SK-N-SH (cell line): ENCODE results near the gene NOTCH2. TPM values are rescaled to one million over a fixed set of nuclear protein-coding genes. Genes with fewer than 3 reads are reported as not detected.

ENCODE experiments used
- CTCF ChIA-PET: fragments of 300-600, 350-600 bp; formaldehyde crosslinking; extraction: SDS; loops from one replicate; lab custom pipeline; 2021; lab: Yijun Ruan, JAX
- POLR2A ChIA-PET: fragments of 350-600 bp; sonication (Branson Sonifier 250); formaldehyde crosslinking; extraction: SDS; loops from one replicate; lab custom pipeline; 2020; ENCODE audit warnings: antibody characterized with exemption, inconsistent platforms; lab: Yijun Ruan, JAX
- DNase-seq: peaks from one replicate; pipeline ENCODE4 v3.0.0; 2012
- H2AFZ ChIP-seq: fragments of 200-600 bp; sonication (generic); 2 replicates; pipeline ENCODE4 v1.8.1; 2016; ENCODE audit warnings: antibody characterized with exemption, mild to moderate bottlenecking, low read depth
- H3F3A ChIP-seq: fragments of 200-600 bp; sonication (generic); replicated peaks from 2 replicates; pipeline ENCODE3; 2016; ENCODE audit warnings: antibody characterized with exemption, mild to moderate bottlenecking; ENCODE audit not compliant: insufficient read depth
- H3K27ac ChIP-seq, 2 experiments: fragments of 200-500 bp in 1 of 2; fragments of 200-600 bp in 1 of 2; sonication (Bioruptor generic) in 1 of 2; sonication (generic), shearing (Covaris generic) in 1 of 2; 2 replicates each; pipeline versions ENCODE4 v1.5.1 to v1.6.1; 2014 to 2016; ENCODE audit warnings: low read depth in 2 of 2, inconsistent platforms in 1 of 2, low read length in 1 of 2, mild to moderate bottlenecking in 1 of 2, mixed read lengths in 1 of 2
- H3K27me3 ChIP-seq: fragments of 200-600 bp; sonication (generic), shearing (Covaris generic); 2 replicates; pipeline ENCODE4 v1.6.1; 2016; ENCODE audit warnings: mixed run types; ENCODE audit not compliant: insufficient read depth
- H3K36me3 ChIP-seq, 2 experiments: fragments of 200-500 bp in 1 of 2; fragments of 200-600 bp in 1 of 2; sonication (Bioruptor generic) in 1 of 2; sonication (generic) in 1 of 2; replicated peaks in 1 of 2; 2 replicates each; pipeline versions ENCODE3 to v1.5.1; 2014 to 2016; ENCODE audit warnings: low read length in 1 of 2, mild to moderate bottlenecking in 1 of 2; ENCODE audit not compliant: insufficient read depth in 2 of 2, control insufficient read depth in 1 of 2
- H3K4me1 ChIP-seq, 2 experiments: fragments of 200-500 bp in 1 of 2; fragments of 200-600 bp in 1 of 2; sonication (Bioruptor generic) in 1 of 2; sonication (generic), shearing (Covaris generic) in 1 of 2; 2 replicates each; pipeline versions ENCODE4 v1.5.1 to v1.6.1; 2014 to 2016; ENCODE audit warnings: low read depth in 1 of 2, low read length in 1 of 2, mixed run types in 1 of 2; ENCODE audit not compliant: insufficient read depth in 2 of 2, control insufficient read depth in 1 of 2
- H3K4me2 ChIP-seq: fragments of 200-600 bp; sonication (generic), shearing (Covaris generic); 2 replicates; pipeline ENCODE4 v1.6.1; 2017; ENCODE audit warnings: mixed run types
- H3K4me3 ChIP-seq, 2 experiments: fragments of 200-500 bp in 1 of 2; fragments of 200-600 bp in 1 of 2; sonication (Bioruptor generic) in 1 of 2; sonication (generic), shearing (Covaris generic) in 1 of 2; 2 replicates each; pipeline versions ENCODE4 v1.5.1 to v1.8.1; 2014 to 2016; ENCODE audit warnings: low read depth in 2 of 2, inconsistent platforms in 1 of 2, low read length in 1 of 2, mild to moderate bottlenecking in 1 of 2, mixed read lengths in 1 of 2, moderate library complexity in 1 of 2
- H3K79me2 ChIP-seq: fragments of 200-600 bp; sonication (generic); 2 replicates; pipeline ENCODE4 v1.8.1; 2017; ENCODE audit warnings: mild to moderate bottlenecking; ENCODE audit not compliant: insufficient read depth
- H3K9ac ChIP-seq: fragments of 200-600 bp; sonication (generic); 2 replicates; pipeline ENCODE4 v1.6.1; 2017; ENCODE audit warnings: mixed run types
- H3K9me2 ChIP-seq: fragments of 200-600 bp; sonication (generic); 2 replicates; pipeline ENCODE4 v1.6.1; 2017; ENCODE audit warnings: mixed run types
- H3K9me3 ChIP-seq: fragments of 200-600 bp; sonication (generic); 2 replicates; pipeline ENCODE4 v1.6.1; 2017; ENCODE audit warnings: mixed run types, mild to moderate bottlenecking, moderate library complexity
- H4K20me1 ChIP-seq: fragments of 200-600 bp; sonication (generic); 2 replicates; pipeline ENCODE4 v1.6.1; 2017; ENCODE audit warnings: mild to moderate bottlenecking, mixed run types; ENCODE audit not compliant: insufficient read depth
- ELF1 ChIP-seq: IDR thresholded peaks from 2 replicates; pipeline ENCODE4 v1.4.0; 2012
- EP300 ChIP-seq, 2 experiments: IDR thresholded peaks; 2 replicates each; pipeline versions ENCODE4 v1.4.0 to v1.6.1; 2012; ENCODE audit warnings: borderline replicate concordance in 1 of 2, low read depth in 1 of 2, low read length in 1 of 2
- GATA2 ChIP-seq: sonication (generic); formaldehyde crosslinking; IDR thresholded peaks from 2 replicates; pipeline ENCODE4 v1.5.0; 2020; ENCODE audit warnings: mild to moderate bottlenecking, missing genetic modification reagents
- IRF3 ChIP-seq: fragments of 150-350 bp; IDR thresholded peaks from 2 replicates; pipeline ENCODE4 v1.6.1; 2016; ENCODE audit warnings: mild to moderate bottlenecking, low read depth, low read length
- MAX ChIP-seq: IDR thresholded peaks from 2 replicates; pipeline ENCODE4 v1.4.0; 2012; ENCODE audit warnings: low read depth
- NRF1 ChIP-seq: IDR thresholded peaks from 2 replicates; pipeline ENCODE4 v1.6.1; 2012; ENCODE audit warnings: low read depth, mild to moderate bottlenecking, low read length
- PBX3 ChIP-seq: IDR thresholded peaks from 2 replicates; pipeline ENCODE4; 2012
- POLR2AphosphoS5 ChIP-seq: IDR thresholded peaks from 2 replicates; pipeline ENCODE4 v1.6.1; 2012; ENCODE audit warnings: low read depth, low read length
- RAD21 ChIP-seq: IDR thresholded peaks from 2 replicates; pipeline ENCODE4 v1.6.1; 2012; ENCODE audit warnings: mild to moderate bottlenecking, low read length
- REST ChIP-seq: IDR thresholded peaks from 2 replicates; pipeline ENCODE4 v1.6.1; 2012; ENCODE audit warnings: mild to moderate bottlenecking, low read depth, low read length, moderate library complexity
- RXRA ChIP-seq: IDR thresholded peaks from 2 replicates; pipeline ENCODE4 v1.4.0; 2012; ENCODE audit warnings: low read depth, mild to moderate bottlenecking, borderline replicate concordance
- SIN3A ChIP-seq: IDR thresholded peaks from 2 replicates; pipeline ENCODE4 v1.6.1; 2012; ENCODE audit warnings: low read depth, mild to moderate bottlenecking, low read length, moderate library complexity, borderline replicate concordance
- TEAD4 ChIP-seq: IDR thresholded peaks from 2 replicates; pipeline ENCODE4 v1.4.0; 2012; ENCODE audit warnings: mild to moderate bottlenecking, borderline replicate concordance; ENCODE audit not compliant: insufficient read depth
- YY1 ChIP-seq: IDR thresholded peaks from 2 replicates; pipeline ENCODE4 v1.4.0; 2012; ENCODE audit warnings: low read depth, mild to moderate bottlenecking
- ZBTB33 ChIP-seq: IDR thresholded peaks from 2 replicates; pipeline ENCODE4 v1.4.0; 2012; ENCODE audit warnings: low read depth, borderline replicate concordance
- WGBS: methylation state at CpG from one replicate; pipeline ENCODE4 v1.1.6; 2017; ENCODE audit warnings: low lambda C conversion rate; 5-methylcytosine and 5-hydroxymethylcytosine counted together
- polyA plus RNA-seq, 3 experiments: library from polyadenylated mRNA; depleted of rRNA; stranded (reverse); fragments of >200 nt; gene quantifications; 2 replicates each; pipeline ENCODE4 v1.2.3, GENCODE V29; 2012

The NOTCH2 gene
- polyA plus RNA-seq, 1 of the 3 experiments (the other 2 are of a cell fraction) = 23.0 TPM

GRCh38 chr1:119879510-119880434 is 189.7 kb downstream of the NOTCH2 start:
- Histone ChIP-seq H3K9me2 (no peaks in the 10 kb centered on the region), H2AFZ (no peak overlapping the region), H3K36me3 (no peaks in the 10 kb centered on the region), H3K4me3 (no peak overlapping the region), H3K79me2 (no peaks in the 10 kb centered on the region), H3K4me2 (no peak overlapping the region)
- 65% methylated on average over 9 of the region's 12 CpGs for whole genome bisulfite sequencing
- ChIA-PET POLR2A (no interaction called here), CTCF (interaction anchor here (1.1 to 1.3 kb wide), 2 partner anchors 10 to 136 kb away, joined by 4 to 7 read pairs; no protein-coding TSS in a partner anchor)
- DNase-seq = no peak
- TF ChIP-seq GATA2 (no peak), RAD21 (no peak), RXRA (no peak), NRF1 (no peak), REST (no peak), ZBTB33 (no peak), YY1 (no peak), IRF3 (no peak), PBX3 (no peak), TEAD4 (no peak), EP300 (IDR thresholded peaks at IDR 0.05; ENCODE audit: borderline replicate concordance in 1 of 2, low read depth in 1 of 2, low read length in 1 of 2) (no peak), SIN3A (no peak), MAX (no peak), ELF1 (no peak), POLR2AphosphoS5 (no peak)
- TF ChIP-seq, all 33 proteins: peak for 0
- Histone ChIP-seq H3F3A (no peaks in the 10 kb centered on the region), H3K27me3 (no peaks in the 10 kb centered on the region), H3K9ac (no peak overlapping the region), H4K20me1 (no peaks in the 10 kb centered on the region), H3K9me3 (no peaks in the 10 kb centered on the region), H3K27ac (no peak overlapping the region), H3K4me1 (no peaks in the 10 kb centered on the region)
